Activated T-cell treated with anti-CD3 and anti-CD28 coated beads for 48 hours (primary cell): Measurements from ENCODE around the gene PADI6.

Experiments
- DNase-seq: peaks from one replicate; pipeline ENCODE4 v3.0.0-alpha.2; 2020; ENCODE audit warnings: low read depth

The PADI6 gene

GRCh38 chr1:17436380-17437174 is 64.6 kb downstream of the PADI6 start:
- DNase-seq: no peak

- no peak for DNase-seq
Observed at GRCh38 chr1:17437260-17437579, 65.2 kb downstream of the PADI6 start.

GRCh38 chr1:17437580-17438317 is 65.8 kb downstream of the PADI6 start:
- peak; percentile 71 for DNase-seq

GRCh38 chr1:17438318-17439249 is 66.6 kb downstream of the PADI6 start:
- DNase-seq: peak; percentile 75

- peak; percentile 74 for DNase-seq
Observed at GRCh38 chr1:17439250-17440073, 67.5 kb downstream of the PADI6 start, which contains the start of gene RCC2. Gene RCC2 (minus strand): TSS chr1:17439677. CDS start chr1:17438514, 1,163 bp downstream.

GRCh38 chr1:17440074-17440826 is 68.3 kb downstream of the PADI6 start:
- no peak for DNase-seq

GRCh38 chr1:17440827-17441168 is 68.8 kb downstream of the PADI6 start:
- no peak for DNase-seq

- DNase-seq: no peak
Observed at GRCh38 chr1:17441265-17441992, 69.4 kb downstream of the PADI6 start.

GRCh38 chr1:17441993-17442357 is 70.0 kb downstream of the PADI6 start:
- DNase-seq: no peak

GRCh38 chr1:17442841-17443240 is 70.8 kb downstream of the PADI6 start:
- no peak for DNase-seq

- no peak for DNase-seq
Observed at GRCh38 chr1:17447501-17447992, 75.6 kb downstream of the PADI6 start.
